Muscle of leg (tissue), 11 donors: ENCODE results near the gene TMEM185A. TPM values are rescaled to one million over a fixed set of nuclear protein-coding genes. Genes with fewer than 3 reads are reported as not detected.
"Not testable (repeated sequence)": the region's sequence is repeated elsewhere in the genome, so short reads cannot be mapped to it uniquely, and the experiment has no call there.

Source experiments
- DNase-seq: peaks from one replicate; pipeline ENCODE4 v3.0.0; 2013
- H3K27ac ChIP-seq: one replicate; pipeline ENCODE4 v1.5.1; 2013; ENCODE audit warnings: mild to moderate bottlenecking, low read length, control low read depth
- H3K27me3 ChIP-seq: one replicate; pipeline ENCODE4 v1.6.1; 2013; ENCODE audit warnings: low read length; ENCODE audit not compliant: control insufficient read depth, insufficient read depth
- H3K36me3 ChIP-seq: one replicate; pipeline ENCODE4 v1.6.1; 2013; ENCODE audit warnings: low read length; ENCODE audit not compliant: control insufficient read depth, insufficient read depth
- H3K4me1 ChIP-seq: one replicate; pipeline ENCODE4 v1.6.1; 2013; ENCODE audit warnings: low read length; ENCODE audit not compliant: control insufficient read depth, insufficient read depth
- H3K4me3 ChIP-seq: one replicate; pipeline ENCODE4 v1.5.1; 2013; ENCODE audit warnings: low read length, control low read depth
- H3K9me3 ChIP-seq: replicated peaks from 2 replicates; pipeline ENCODE4 v1.6.1; 2013; ENCODE audit warnings: low read depth, low read length; ENCODE audit not compliant: control insufficient read depth
- WGBS: methylation state at CpG from one replicate; pipeline ENCODE4 v1.1.5; 2013; ENCODE audit warnings: missing lambda C conversion rate; ENCODE audit not compliant: insufficient coverage; 5-methylcytosine and 5-hydroxymethylcytosine counted together
- polyA plus RNA-seq, 8 donors: library from polyadenylated mRNA; unstranded; fragments of 120-200 nt; gene quantifications; one replicate each; pipeline versions ENCODE4 v1.2.1 to v1.2.3, GENCODE V29; 2013; ENCODE audit warnings: inconsistent platforms in 1 of 8, low replicate concordance in 1 of 8; ENCODE audit not compliant: insufficient read length in 8 of 8, insufficient read depth in 1 of 8
- total RNA-seq: library from RNA; stranded (reverse); fragments of 120-200 nt; gene quantifications from one replicate; pipeline ENCODE4 v1.2.4, GENCODE V29; 2013

The TMEM185A gene
- total and polyA plus RNA-seq, 9 donors: 21.3 to 35.6 (median 32.5) TPM

DNA sequence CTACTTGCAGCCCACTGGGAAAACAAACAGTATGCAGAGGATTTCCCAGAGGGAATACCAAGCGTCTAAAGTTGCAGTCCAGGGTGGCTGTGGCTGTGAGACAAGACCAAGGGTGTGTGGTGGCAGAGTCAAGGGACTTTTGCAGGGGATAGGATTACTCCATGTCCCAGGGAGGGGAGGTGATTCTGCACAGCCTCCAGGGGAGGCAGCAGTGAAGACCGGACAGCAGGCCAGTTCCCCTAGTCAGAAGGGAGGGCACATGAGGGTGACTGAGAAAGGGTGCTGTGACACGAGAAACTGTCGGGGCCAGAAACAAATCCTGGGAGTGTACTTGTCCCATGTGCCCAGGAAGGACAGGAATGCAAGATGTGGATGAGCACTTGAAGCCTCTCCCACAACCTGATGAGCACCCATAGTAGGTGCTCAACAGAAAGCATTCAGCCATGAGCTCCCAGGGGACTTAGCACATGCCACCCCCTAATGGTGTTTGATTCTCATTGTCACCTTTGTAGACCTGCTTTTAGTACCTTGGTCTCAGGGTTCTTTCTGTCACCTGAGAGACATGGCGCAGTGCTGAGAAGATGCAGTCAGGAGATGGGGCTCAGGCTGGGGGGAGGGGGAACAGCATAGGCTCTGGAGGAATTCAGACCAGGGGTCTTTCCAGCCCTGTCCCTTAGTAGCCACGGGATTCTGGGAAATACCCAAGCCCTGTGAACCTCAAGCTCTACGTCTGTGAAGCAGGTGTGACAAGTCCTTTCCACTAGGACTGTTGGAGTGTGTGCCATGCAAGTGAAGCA is 63.8 kb downstream of the TMEM185A start:
- Histone ChIP-seq H3K9me3 (no peaks in the 10 kb centered on the region), H3K4me1 (no peaks in the 10 kb centered on the region), H3K4me3 (no peak overlapping the region), H3K36me3 (no peaks in the 10 kb centered on the region), H3K27me3 (peaks cover 17% of the 10 kb centered on the region), H3K27ac (no peak overlapping the region)
- WGBS: 67% methylated on average over 7 of the region's 7 CpGs
- no peak for DNase-seq

DNA sequence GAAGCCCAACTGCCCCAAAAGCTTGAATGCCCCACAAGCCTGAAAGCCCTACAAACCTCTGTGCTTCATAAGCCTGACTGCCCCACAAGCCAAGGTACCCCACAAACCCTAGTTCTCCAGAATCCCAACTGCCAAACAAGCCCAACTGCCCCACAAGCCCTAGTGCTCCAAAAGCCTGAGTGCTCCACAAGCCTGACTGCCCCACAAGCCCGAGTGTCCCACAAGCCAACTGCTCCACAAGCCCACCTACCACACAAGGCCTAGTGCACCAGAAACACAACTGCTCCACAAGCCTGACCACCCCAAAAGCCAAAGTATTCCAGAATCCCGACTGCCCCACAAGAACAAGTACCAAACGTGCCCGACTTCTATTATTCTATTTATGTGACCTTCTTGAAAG is 68.2 kb downstream of the TMEM185A start:
- no CpG with 5 or more reads among the region's 4 CpGs for WGBS
- H3K4me1 ChIP-seq: no peaks in the 10 kb centered on the region
- H3K9me3 ChIP-seq: no peaks in the 10 kb centered on the region
- no peak overlapping the region for H3K4me3 ChIP-seq
- no peaks in the 10 kb centered on the region for H3K36me3 ChIP-seq
- no peak overlapping the region for H3K27ac ChIP-seq
- peaks cover 9% of the 10 kb centered on the region for H3K27me3 ChIP-seq
- no peak for DNase-seq

DNA sequence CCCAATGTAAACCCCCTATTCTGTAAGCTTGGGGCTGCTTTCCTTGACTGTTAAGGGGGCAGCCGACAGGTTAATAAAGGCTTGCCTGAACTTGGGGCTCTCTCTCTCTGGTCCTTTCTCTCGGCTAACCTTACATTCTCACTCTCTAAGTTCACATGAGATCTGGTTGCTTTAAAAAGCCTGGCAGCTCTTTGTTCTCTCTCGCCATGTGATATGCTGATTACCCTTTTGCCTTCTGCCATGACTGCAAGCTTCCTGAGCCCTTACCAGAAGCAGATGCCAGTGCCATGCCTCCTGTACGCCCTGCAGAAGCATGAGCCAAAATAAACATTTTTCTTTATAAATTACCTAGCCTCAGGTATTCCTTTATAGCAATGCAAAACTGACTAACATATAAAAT is 76.3 kb downstream of the TMEM185A start:
- H3K9me3 ChIP-seq, H3K27ac ChIP-seq, H3K4me1 ChIP-seq, H3K4me3 ChIP-seq, H3K36me3 ChIP-seq, H3K27me3 ChIP-seq, DNase-seq: not testable (repeated sequence)
- no CpG with 5 or more reads among the region's 4 CpGs for WGBS

DNA sequence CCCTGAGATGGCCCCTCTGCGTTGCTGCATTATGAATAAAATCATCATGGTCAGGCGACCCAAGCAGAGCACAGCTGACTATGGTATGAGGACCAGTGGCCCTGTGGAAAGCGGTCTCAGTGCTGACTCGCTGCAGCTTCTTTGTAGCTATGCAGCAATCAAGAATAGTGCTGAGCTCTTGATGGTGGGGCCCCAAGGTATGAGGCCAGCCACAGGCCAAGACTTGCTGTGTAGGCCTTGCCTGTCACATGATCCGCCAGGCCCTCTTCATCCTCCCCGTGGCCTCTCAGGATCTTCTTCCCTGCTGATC is 79.7 kb downstream of the TMEM185A start:
- H3K4me3 ChIP-seq, H3K9me3 ChIP-seq, DNase-seq, H3K4me1 ChIP-seq, H3K36me3 ChIP-seq, H3K27ac ChIP-seq, H3K27me3 ChIP-seq: not testable (repeated sequence)
- WGBS: no CpG with 5 or more reads among the region's 6 CpGs

DNA sequence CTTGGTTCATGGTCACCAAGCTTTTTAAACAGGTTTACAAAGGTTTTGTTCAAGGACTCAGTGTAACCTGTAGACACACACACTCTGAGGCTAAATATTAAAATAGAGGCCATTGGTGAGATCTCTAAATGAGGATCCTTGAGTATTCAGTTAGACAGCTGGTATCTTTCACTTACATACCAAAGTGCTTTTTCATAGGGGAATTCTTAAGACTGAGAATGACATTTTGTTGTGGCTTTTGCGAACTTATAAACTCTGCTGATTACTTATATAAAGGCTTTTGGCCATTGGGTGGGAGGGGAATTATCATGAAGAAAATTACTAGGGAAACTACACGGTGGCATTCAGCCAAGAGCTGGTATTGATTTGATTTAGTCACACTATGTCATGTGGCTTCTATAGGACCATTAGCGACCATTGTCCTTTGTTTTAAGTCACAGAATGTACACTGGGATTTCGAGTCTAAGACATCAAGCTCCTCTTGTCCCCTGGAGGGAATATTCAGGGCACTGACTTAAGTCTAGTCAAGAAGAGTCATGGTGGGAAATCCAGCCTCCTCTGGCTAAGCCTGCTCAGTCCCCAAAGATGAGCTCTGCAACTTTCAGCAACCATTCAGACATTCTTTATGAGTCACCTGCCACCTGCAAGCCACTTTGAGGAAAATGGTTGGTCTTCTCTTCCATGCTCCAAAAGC is 80.2 kb downstream of the TMEM185A start:
- not testable (repeated sequence) for H3K4me3 ChIP-seq, H3K27me3 ChIP-seq, H3K4me1 ChIP-seq, H3K36me3 ChIP-seq, H3K9me3 ChIP-seq, H3K27ac ChIP-seq, DNase-seq
- no CpG with 5 or more reads among the region's 4 CpGs for WGBS

DNA sequence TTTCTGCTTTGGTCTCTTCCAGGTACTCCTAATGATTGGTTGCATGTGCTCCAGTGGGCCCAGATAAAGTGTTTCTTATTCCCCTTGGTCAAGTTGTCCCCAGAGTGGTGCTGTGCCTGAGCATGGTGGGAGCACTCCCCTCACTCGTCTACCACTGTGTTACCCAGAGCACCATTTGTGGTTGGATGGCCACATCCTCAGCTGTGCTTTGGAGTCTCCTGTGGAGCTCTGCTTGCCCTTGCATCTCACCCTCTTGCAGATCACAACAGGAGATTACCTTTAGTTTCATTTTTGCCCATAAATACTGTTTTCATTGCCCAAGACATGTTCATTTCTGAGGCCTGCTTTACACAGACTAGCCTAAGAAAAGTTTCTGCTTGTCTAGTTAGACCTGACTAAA is 81.1 kb downstream of the TMEM185A start:
- not testable (repeated sequence) for H3K27ac ChIP-seq, H3K4me1 ChIP-seq, H3K4me3 ChIP-seq, DNase-seq, H3K27me3 ChIP-seq, H3K9me3 ChIP-seq, H3K36me3 ChIP-seq
- WGBS: no CpG with 5 or more reads among the region's 1 CpG

DNA sequence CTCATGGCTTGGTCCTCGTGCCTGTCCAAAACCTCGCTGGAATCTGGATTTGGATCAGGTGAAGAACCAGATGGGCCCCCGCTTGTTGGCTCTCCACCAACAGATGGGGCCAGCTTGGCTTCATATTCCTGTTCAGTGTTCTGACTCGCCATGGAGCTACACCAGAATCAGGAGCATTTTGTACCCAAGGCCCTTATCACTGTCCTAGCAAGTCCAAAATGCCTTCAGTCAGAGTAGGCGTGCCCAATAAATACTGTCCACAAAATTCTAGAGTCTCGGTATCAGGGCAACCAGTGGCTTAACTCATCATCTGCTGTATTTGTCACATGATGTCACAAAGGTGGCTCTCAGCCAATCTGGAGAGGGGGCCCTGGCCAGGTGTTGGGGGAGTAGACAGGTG is 81.9 kb downstream of the TMEM185A start, which contains the start of gene HSFX3:
Gene HSFX3, minus strand, starts transcription at position 224 of the 400 bp plus-strand sequence. Its CDS starts 72 bp downstream, at position 152.
- WGBS: no CpG with 5 or more reads among the region's 6 CpGs
- H3K36me3 ChIP-seq, H3K27ac ChIP-seq, DNase-seq, H3K4me1 ChIP-seq, H3K4me3 ChIP-seq, H3K27me3 ChIP-seq, H3K9me3 ChIP-seq: not testable (repeated sequence)

DNA sequence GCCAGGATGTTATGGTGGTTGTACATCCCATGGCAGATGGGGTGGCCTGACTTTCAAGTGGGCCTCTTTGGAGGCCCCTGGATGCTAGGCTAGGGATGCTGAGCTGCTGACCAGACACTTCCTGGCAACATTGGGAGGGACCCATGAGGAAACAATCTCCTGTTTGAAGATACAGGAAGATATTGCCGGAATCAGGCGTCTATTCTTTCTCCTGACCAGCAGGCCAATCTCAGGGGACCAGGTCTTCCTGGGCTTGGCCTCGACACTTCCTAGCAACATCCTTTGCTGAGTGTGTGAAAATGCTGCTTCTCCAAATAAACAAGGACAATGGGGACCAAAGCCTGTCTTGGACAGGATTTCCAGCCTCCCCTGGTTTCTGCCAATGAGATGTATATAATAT is 83.8 kb downstream of the TMEM185A start:
- not testable (repeated sequence) for H3K36me3 ChIP-seq, H3K27me3 ChIP-seq, DNase-seq, H3K4me3 ChIP-seq, H3K27ac ChIP-seq, H3K9me3 ChIP-seq, H3K4me1 ChIP-seq
- WGBS: no CpG with 5 or more reads among the region's 3 CpGs

DNA sequence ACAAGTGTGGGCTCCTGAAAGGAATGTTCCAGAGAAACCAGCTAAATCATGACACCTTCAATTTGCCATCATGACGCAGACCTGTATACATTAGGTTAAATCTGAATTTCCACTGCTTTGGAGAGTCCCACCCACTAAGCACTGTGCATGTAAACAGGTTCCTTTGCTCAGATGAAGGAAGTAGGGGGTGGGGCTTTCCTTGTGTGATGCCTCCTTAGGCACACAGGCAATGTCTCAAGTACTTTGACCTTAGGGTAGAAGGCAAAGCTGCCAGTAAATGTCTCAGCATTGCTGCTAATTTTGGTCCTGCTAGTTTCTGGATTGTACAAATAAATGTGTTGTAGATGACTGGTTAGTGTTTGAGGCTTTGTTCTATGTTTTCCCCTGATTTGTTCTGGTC is 84.6 kb downstream of the TMEM185A start:
- no CpG with 5 or more reads among the region's 1 CpG for WGBS

More for the DNA sequence above, 84.6 kb downstream of the TMEM185A start:
- H3K9me3 ChIP-seq, H3K4me1 ChIP-seq, H3K27ac ChIP-seq, H3K36me3 ChIP-seq, H3K27me3 ChIP-seq, DNase-seq, H3K4me3 ChIP-seq: not testable (repeated sequence)
